Cardiac fibroblast (primary cell): ENCODE data around the gene HNRNPC.

Experiments
- DNase-seq, 2 donors: peaks; one replicate each; pipeline versions ENCODE4 v3.0.0 to v3.0.0-alpha.2; 2010; ENCODE audit warnings: low read depth in 2 of 2
- H3K4me3 ChIP-seq, 2 donors: replicated peaks in 1 of 2; 1 replicate in 1 of 2; 2 replicates in 1 of 2; pipeline ENCODE4 v1.5.1; 2011; ENCODE audit warnings: low read depth in 2 of 2, low read length in 2 of 2, mild to moderate bottlenecking in 2 of 2, moderate library complexity in 1 of 2
- TF ChIP-seq, protein P1 (sequence below): IDR thresholded peaks from one replicate; pipeline ENCODE4 v1.5.1; 2011; ENCODE audit warnings: low read depth, mild to moderate bottlenecking, low read length, inconsistent platforms

Gene HNRNPC

DNA sequence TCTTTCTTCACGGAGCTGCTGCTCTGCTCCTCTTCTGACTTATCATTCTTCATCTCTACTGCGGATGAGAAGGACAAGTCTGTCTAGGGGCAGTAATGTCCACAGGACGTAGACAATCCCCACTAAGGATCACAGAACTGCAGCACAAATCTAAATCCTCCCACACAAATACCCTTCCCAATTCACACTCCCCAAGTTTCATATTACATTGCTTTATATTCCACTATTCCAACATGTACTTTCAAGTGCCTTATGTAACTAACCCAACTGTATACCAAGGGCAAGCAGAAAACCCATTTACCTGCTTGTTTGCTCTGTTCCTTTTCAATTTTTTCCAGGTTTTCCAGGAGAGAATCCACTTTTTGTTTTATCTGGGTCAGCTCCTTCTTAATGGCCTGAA lies 57.7 kb downstream of the HNRNPC start:
- no peak for DNase-seq
- H3K4me3 ChIP-seq: no peak overlapping the region
- TF ChIP-seq, protein P1, sequence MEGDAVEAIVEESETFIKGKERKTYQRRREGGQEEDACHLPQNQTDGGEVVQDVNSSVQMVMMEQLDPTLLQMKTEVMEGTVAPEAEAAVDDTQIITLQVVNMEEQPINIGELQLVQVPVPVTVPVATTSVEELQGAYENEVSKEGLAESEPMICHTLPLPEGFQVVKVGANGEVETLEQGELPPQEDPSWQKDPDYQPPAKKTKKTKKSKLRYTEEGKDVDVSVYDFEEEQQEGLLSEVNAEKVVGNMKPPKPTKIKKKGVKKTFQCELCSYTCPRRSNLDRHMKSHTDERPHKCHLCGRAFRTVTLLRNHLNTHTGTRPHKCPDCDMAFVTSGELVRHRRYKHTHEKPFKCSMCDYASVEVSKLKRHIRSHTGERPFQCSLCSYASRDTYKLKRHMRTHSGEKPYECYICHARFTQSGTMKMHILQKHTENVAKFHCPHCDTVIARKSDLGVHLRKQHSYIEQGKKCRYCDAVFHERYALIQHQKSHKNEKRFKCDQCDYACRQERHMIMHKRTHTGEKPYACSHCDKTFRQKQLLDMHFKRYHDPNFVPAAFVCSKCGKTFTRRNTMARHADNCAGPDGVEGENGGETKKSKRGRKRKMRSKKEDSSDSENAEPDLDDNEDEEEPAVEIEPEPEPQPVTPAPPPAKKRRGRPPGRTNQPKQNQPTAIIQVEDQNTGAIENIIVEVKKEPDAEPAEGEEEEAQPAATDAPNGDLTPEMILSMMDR: no peak

DNA sequence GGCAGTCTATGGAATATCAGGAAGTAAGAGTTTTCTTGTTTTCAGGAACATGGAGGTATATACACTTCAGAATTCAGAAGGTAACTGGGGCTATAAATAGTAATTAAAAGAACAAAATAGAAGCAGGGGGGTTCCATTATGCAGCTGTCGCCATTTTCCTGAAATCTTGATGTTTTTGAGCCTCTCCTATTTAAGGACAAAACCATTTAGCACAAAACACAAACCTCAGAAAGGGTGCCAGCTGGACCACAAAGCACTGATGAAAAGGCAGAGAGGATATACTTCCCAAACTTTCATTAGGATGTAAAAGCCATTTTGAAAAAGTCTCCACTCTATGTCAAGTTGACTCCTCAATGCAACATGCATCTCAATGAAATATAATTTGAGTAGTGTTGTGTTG lies 59.2 kb downstream of the HNRNPC start:
- no peak overlapping the region for H3K4me3 ChIP-seq
- TF ChIP-seq, protein P1: no peak
- DNase-seq: no peak

DNA sequence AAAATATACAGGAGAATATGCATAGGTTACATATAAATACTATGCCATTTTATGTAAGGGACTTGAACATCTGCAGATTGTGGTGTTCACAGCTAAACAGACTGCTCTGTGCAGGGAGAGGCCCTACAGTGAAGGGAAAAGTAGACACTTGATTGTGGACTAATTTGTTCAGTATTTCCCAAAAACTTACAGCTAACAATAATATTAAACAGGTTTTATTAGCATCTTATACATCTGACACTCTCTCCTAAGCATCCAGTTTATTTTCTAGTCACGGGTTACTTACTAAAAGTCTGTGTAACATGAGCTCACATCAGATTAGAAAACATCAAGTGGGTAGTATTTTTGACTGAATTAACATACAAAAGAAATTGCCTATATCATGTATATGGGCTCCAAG lies 60.1 kb downstream of the HNRNPC start:
- TF ChIP-seq, protein P1: no peak
- H3K4me3 ChIP-seq: no peak overlapping the region
- no peak for DNase-seq

DNA sequence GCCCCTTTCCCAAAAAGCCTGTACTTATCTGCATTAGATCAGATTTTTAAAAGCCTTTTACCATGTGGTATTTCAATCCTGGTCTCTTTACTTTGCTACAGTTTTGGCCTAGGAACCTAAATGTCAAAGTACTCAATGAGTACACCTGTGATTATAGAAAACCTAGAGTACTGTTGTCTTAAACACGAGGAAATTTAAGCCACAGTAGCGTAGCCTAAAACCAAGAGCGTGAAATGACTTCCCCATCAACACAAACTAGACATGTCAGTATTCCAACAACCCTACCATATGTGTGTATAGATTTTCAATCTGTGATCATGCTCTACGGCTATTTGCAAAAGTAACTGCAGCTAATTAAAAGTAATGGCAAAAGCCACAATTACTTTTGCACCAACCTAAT lies 60.7 kb downstream of the HNRNPC start:
- no peak overlapping the region for H3K4me3 ChIP-seq
- TF ChIP-seq, protein P1: no peak
- no peak for DNase-seq

DNA sequence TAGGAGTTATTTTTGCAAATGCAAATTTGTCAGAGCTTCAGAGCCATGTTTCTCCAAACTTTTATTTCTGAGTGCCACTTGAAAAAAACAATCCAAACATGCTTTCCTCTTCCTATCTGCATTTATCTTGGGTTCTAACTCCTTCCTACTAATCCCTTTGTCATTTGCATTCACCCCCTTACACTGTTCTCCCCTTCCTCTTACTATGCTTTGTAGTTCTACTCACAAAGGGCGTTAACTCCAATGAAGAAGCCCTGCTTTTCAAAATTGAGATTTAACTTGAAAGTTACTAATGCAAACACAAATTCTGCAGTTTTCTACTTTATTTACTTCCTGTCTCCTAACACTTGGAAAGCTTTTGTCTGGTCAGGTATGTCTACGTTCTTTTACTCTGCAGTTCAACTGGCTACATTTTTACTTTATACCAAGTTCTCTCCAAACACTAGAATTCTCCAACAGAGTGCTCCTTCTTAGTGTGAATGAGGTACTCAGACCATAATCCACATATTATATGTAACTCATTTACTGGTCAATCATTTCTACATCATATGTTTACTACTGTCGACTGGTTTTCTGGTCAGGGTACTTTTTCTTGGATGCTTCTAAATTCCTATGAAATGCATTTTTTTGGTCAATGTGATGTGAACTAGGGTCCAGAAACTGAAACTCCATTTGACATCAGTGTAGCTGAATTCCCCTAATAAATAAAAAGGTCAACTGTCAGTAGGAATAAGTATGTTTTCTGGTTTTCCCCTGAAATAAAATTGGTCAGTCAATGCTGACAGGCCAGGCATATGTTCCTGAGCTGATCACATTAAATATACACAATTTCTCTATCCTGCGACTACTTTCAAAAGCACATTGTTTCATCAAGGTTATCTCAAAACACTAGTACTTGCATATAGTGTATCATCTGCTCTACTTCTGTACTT lies 62.2 kb downstream of the HNRNPC start:
- no peak for DNase-seq
- no peak overlapping the region for H3K4me3 ChIP-seq
- TF ChIP-seq, protein P1: no peak

DNA sequence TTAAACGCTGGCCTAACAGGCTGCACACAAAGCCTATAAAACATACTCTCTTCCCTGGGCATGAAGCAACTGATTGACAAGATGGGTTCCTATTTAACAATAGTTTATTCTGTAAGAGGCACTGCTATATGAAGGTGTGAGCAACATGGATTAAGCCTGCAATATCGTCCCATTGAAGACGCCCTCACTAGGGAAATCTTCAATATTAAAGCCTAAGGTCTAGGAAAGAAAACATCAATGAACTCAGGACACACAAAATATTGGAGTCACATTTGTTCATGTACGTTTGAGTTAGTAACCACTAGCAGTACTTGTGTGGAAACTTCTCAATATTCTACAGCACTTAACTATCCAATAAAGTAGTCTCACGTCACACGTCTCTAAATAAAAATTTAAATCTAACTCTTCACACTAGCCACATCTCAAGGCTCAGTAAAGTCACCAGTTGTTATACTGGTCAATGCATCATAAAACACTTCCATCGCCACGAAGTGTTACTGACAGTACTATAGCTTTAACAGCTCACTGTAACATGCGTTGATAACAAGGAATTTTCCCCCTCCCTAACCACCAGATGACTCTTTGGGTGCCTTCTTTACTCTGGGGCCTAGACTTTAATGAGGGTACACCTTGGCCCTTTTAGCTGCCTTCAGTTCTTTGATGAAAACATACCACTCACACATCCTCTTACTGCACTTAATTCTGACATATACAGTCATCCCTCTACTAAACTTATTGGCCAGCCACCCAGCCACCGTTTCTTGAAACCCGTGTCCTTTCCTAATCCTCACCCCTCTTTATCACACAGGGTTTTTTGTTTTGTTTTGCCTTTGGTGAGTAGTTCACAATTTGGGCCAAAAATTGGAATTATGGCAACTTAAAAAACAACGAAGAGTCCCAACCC lies 63.3 kb downstream of the HNRNPC start:
- no peak for DNase-seq
- no peak overlapping the region for H3K4me3 ChIP-seq

More for the DNA sequence above, 63.3 kb downstream of the HNRNPC start:
- TF ChIP-seq, protein P1: no peak
